Measurements from ENCODE around the gene ECHDC3. TPM values are rescaled to one million over a fixed set of nuclear protein-coding genes. Genes with fewer than 3 reads are reported as not detected.

ECHDC3 gene
- total and polyA plus RNA-seq, 2 of the 13 experiments (the other 11 are each of a cell fraction or from before 2014, with no cell fraction given): not detected

GRCh38 chr10:11793762-11794479, 51.7 kb downstream of the ECHDC3 start (continued):
- TF ChIP-seq ZNF609 (CRISPR knock-in tag; IDR thresholded peaks at IDR 0.05; ENCODE audit: borderline replicate concordance): peak; percentile 72; the same call in 1 of the 2 replicates
- TF ChIP-seq EP300 (IDR thresholded peaks at IDR 0.05; ENCODE audit: low read depth in 2 of 2, low read length in 2 of 2): 0 out of 4 replicates have a peak, but pooled peaks of 1 of the 2 experiments have one; percentile 35
- 0 out of 2 replicates have a peak, but pooled peaks have one; percentile 13 for TF ChIP-seq EP300 (CRISPR knock-in tag; IDR thresholded peaks at IDR 0.05; ENCODE audit: borderline replicate concordance)
- TF ChIP-seq ETV6 (CRISPR knock-in tag; conservative IDR thresholded peaks at IDR 0.05): no peak
- peak; percentile 80 for TF ChIP-seq SALL1 (CRISPR knock-in tag; IDR thresholded peaks at IDR 0.05)
- TF ChIP-seq ZBTB34 (CRISPR knock-in tag; IDR thresholded peaks at IDR 0.05): no peak
- peak; percentile 62; the same call in 1 of the 2 replicates for TF ChIP-seq HBP1 (CRISPR knock-in tag; IDR thresholded peaks at IDR 0.05; ENCODE audit: low read depth)
- no peak for TF ChIP-seq MAF1 (CRISPR knock-in tag; IDR thresholded peaks at IDR 0.05; ENCODE audit: borderline replicate concordance)
- TF ChIP-seq ZNF646 (CRISPR knock-in tag; IDR thresholded peaks at IDR 0.05): 0 out of 2 replicates have a peak, but pooled peaks have one; percentile 34
- no peak for TF ChIP-seq ZBTB43 (CRISPR knock-in tag; conservative IDR thresholded peaks at IDR 0.05)
- TF ChIP-seq ZNF556 (CRISPR knock-in tag; IDR thresholded peaks at IDR 0.05; ENCODE audit: borderline replicate concordance): 0 out of 2 replicates have a peak, but pooled peaks have one; percentile 39

Data from HepG2 (cell line).